ENCODE results near the gene PHIP.
"Not testable (repeated sequence)": the region's sequence is repeated elsewhere in the genome, so short reads cannot be mapped to it uniquely, and the experiment has no call there.

PHIP gene

GRCh38 chr6:78925317-78925716 is 152.7 kb downstream of the PHIP start:
- H3K9me3 Mint-ChIP-seq = peaks cover 10 to 39% of the 10 kb centered on the region in 2 donors
- no peak for ATAC-seq (replicated peaks)
- no peak overlapping the region for H3K27ac Mint-ChIP-seq
- no peak for DNase-seq
- H3K36me3 Mint-ChIP-seq (ENCODE audit: insufficient read depth) = no peaks in the 10 kb centered on the region
- no peaks in the 10 kb centered on the region for H3K27me3 Mint-ChIP-seq
- H3K4me3 Mint-ChIP-seq = no peak overlapping the region
- no peaks in the 10 kb centered on the region for H3K4me1 Mint-ChIP-seq (ENCODE audit: low read depth in 2 of 2)

DNA sequence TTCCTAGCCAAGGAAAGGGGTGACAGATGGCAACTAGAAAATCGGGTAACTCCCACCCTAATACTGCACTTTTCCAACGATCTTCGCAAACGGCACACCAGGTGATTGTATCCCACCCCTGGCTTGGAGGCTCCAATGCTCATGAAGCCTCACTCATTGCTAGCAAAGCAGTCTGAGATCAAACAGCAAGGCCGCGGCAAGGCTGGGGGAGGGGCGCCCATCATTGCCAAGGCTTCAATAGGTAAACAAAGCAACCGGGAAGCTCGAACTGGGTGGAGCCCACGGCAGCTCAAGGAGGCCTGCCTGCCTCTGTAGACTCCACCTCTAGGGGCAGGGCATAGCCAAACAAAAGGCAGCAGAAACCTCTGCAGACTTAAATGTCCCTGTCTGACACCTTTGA is 156.9 kb downstream of the PHIP start:
- not testable (repeated sequence) for H3K27me3 Mint-ChIP-seq; H3K36me3 Mint-ChIP-seq (ENCODE audit: insufficient read depth); ATAC-seq (replicated peaks); DNase-seq; H3K4me1 Mint-ChIP-seq (ENCODE audit: low read depth in 2 of 2); H3K4me3 Mint-ChIP-seq; H3K27ac Mint-ChIP-seq
- H3K9me3 Mint-ChIP-seq = peaks cover 11 to 32% of the 10 kb centered on the region in 2 donors

DNA sequence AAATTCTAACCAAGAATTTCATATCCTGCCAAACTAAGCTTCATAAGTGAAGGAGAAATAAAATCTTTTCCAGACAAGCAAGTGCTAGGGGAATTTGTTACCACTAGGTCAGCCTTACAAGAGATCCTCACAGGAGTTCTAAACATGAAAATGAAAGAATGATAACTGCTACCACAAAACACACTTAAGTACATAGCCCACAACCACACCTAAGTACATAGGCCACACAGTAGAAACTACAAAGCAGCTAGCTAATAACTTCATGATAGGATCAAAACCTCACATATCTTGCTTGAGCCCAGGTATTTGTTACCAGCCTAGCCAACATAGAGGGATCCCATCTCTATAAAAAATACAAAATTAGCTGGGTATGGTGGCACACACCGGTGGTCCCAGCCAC is 160.3 kb downstream of the PHIP start:
- H3K9me3 Mint-ChIP-seq = peaks cover 11 to 16% of the 10 kb centered on the region in 2 donors
- DNase-seq (no peak), ATAC-seq (replicated peaks) (no peak)
- H3K4me3 Mint-ChIP-seq = no peak overlapping the region
- H3K4me1 Mint-ChIP-seq (ENCODE audit: low read depth in 2 of 2) = no peaks in the 10 kb centered on the region
- no peaks in the 10 kb centered on the region for H3K36me3 Mint-ChIP-seq (ENCODE audit: insufficient read depth)
- no peak overlapping the region for H3K27ac Mint-ChIP-seq
- H3K27me3 Mint-ChIP-seq = no peaks in the 10 kb centered on the region

GRCh38 chr6:78916411-78916810 is 161.6 kb downstream of the PHIP start:
- Mint-ChIP-seq H3K27me3 (peaks cover 7 to 9% of the 10 kb centered on the region in 2 donors), H3K27ac (no peak overlapping the region), H3K9me3 (peaks cover 7 to 8% of the 10 kb centered on the region in 2 donors), H3K4me1 (ENCODE audit: low read depth in 2 of 2) (peaks cover 0 to under 1% of the 10 kb centered on the region in 2 donors), H3K4me3 (no peak overlapping the region), H3K36me3 (ENCODE audit: insufficient read depth) (no peaks in the 10 kb centered on the region)
- DNase-seq (no peak), ATAC-seq (replicated peaks) (no peak)

DNA sequence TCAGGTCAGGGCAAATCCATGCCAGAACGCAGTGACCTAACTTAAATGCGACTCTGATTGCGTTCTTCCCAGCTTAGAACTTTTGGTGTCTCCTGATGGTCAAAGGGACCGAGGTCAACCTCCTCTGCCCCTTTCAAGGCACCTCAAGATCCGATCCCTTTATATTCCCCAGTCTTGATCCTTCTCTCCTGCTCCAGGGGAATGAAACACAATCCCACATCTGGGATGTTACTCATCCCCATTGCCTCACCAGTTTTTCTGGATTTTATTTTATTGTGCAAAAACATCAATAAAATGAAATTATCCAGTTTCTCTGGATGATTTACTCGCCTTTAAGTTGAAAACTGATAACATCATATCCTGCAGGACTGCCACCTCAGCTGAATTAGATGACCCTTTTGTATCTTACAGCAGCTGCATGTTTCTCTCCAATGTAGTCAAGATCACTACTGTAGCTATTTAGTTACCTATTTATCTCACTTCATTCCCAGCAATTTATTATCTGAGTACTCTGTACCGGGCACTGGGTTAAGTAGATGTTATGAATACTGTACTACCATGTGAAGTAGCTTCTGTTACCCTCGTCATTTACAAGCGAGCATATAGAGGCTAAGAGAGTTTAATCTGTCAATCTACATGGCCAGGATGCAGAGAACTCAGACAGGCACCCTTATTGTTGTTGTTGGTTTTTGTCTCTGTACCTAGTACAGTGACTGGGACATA is 166.7 kb downstream of the PHIP start:
- no peak for ATAC-seq (replicated peaks)
- peaks cover 0 to 4% of the 10 kb centered on the region in 2 donors for H3K9me3 Mint-ChIP-seq
- peaks cover 7 to 14% of the 10 kb centered on the region in 2 donors for H3K4me1 Mint-ChIP-seq (ENCODE audit: low read depth in 2 of 2)
- peaks cover 30 to 32% of the 10 kb centered on the region in 2 donors for H3K27me3 Mint-ChIP-seq
- H3K36me3 Mint-ChIP-seq (ENCODE audit: insufficient read depth) = no peaks in the 10 kb centered on the region
- DNase-seq = no peak
- H3K27ac Mint-ChIP-seq = no peak overlapping the region
- peak overlapping the region; percentile 0 to 31 for H3K4me3 Mint-ChIP-seq

DNA sequence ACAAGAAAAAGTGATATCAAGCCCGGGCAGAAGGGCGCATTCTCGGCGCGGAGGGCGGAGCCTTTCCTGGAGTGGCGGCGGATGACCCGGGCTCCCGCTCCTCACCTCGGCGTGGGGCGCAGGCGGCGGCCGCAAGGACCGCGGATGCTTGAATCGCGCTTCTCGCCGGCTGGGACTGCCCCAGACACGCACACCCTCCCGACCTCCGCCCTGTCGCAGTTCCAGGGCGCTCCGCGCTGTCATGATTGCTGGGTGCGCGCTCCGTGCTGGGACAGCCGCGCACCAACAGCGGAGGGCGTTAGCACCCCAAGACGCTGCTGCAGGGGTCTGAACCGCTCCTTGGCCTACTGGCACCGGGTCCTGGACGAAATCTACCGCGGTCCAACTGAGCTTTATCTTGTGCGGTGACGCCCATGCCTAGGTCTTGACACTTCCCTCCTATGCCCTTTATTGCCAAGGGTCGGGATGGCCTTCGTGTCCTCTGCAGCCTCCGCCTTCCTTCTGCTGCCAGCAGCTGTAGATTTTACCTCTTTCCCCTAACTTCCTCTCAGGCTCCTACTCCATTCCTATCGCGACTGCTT is 167.4 kb downstream of the PHIP start:
- H3K27ac Mint-ChIP-seq = no peak overlapping the region
- peaks cover 7 to 14% of the 10 kb centered on the region in 2 donors for H3K4me1 Mint-ChIP-seq (ENCODE audit: low read depth in 2 of 2)
- no peak for ATAC-seq (replicated peaks)
- H3K36me3 Mint-ChIP-seq (ENCODE audit: insufficient read depth) = no peaks in the 10 kb centered on the region
- peak overlapping the region; percentile 0 to 31 for H3K4me3 Mint-ChIP-seq
- H3K27me3 Mint-ChIP-seq = peaks cover 30 to 32% of the 10 kb centered on the region in 2 donors
- DNase-seq = no peak
- peaks cover 0 to 2% of the 10 kb centered on the region in 2 donors for H3K9me3 Mint-ChIP-seq

- peaks cover 30 to 32% of the 10 kb centered on the region in 2 donors for H3K27me3 Mint-ChIP-seq
- H3K4me1 Mint-ChIP-seq (ENCODE audit: low read depth in 2 of 2) = peaks cover 7 to 14% of the 10 kb centered on the region in 2 donors
- H3K4me3 Mint-ChIP-seq = peak overlapping the region; percentile 31 to 47
- ATAC-seq (replicated peaks) (no peak), DNase-seq (no peak)
- H3K9me3 Mint-ChIP-seq = no peaks in the 10 kb centered on the region
- no peaks in the 10 kb centered on the region for H3K36me3 Mint-ChIP-seq (ENCODE audit: insufficient read depth)
- H3K27ac Mint-ChIP-seq = no peak overlapping the region
These were observed 168.0 kb downstream of the PHIP start for GRCh38 chr6:78910010-78910409.

GRCh38 chr6:78909391-78909790 is 168.7 kb downstream of the PHIP start:
- H3K27ac Mint-ChIP-seq = no peak overlapping the region
- H3K36me3 Mint-ChIP-seq (ENCODE audit: insufficient read depth) = no peaks in the 10 kb centered on the region
- DNase-seq = no peak
- no peak for ATAC-seq (replicated peaks)
- H3K4me3 Mint-ChIP-seq = peak overlapping the region; percentile 31 to 47
- no peaks in the 10 kb centered on the region for H3K9me3 Mint-ChIP-seq
- peaks cover 7 to 14% of the 10 kb centered on the region in 2 donors for H3K4me1 Mint-ChIP-seq (ENCODE audit: low read depth in 2 of 2)
- peaks cover 30 to 32% of the 10 kb centered on the region in 2 donors for H3K27me3 Mint-ChIP-seq

DNA sequence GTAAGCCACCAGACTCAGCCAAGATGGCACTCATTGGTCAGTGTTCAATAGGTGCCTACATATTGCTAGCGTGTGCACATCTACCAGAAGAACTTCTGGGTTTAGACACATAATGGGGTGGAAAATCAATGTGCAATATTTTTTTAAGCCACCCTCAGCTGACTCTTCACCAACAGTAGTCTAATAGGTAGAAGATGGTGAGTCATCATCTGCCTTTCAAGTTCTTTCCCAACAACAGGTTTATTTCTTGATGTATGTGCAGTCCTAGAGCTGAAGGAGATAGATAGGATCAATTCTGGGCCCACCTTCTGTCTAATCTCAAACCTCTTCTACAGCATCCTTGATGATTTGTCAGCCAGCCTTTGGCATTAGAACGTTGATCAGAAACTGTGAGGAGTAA is 169.4 kb downstream of the PHIP start:
- peaks cover 30 to 32% of the 10 kb centered on the region in 2 donors for H3K27me3 Mint-ChIP-seq
- no peak overlapping the region for H3K4me3 Mint-ChIP-seq
- H3K4me1 Mint-ChIP-seq (ENCODE audit: low read depth in 2 of 2) = peaks cover 7 to 14% of the 10 kb centered on the region in 2 donors
- ATAC-seq (replicated peaks) = no peak
- no peak overlapping the region for H3K27ac Mint-ChIP-seq
- no peaks in the 10 kb centered on the region for H3K36me3 Mint-ChIP-seq (ENCODE audit: insufficient read depth)
- no peak for DNase-seq
- H3K9me3 Mint-ChIP-seq = no peaks in the 10 kb centered on the region

- Mint-ChIP-seq H3K4me3 (no peak overlapping the region), H3K9me3 (no peaks in the 10 kb centered on the region), H3K27ac (peak overlapping the region in 1 of 2 donors; percentile 22), H3K36me3 (ENCODE audit: insufficient read depth) (no peaks in the 10 kb centered on the region), H3K27me3 (no peaks in the 10 kb centered on the region), H3K4me1 (ENCODE audit: low read depth in 2 of 2) (no peaks in the 10 kb centered on the region)
- ATAC-seq (replicated peaks) (no peak), DNase-seq (no peak)
These were observed 181.8 kb downstream of the PHIP start for GRCh38 chr6:78896227-78896626.

GRCh38 chr6:78889901-78890300 is 188.2 kb downstream of the PHIP start:
- not testable (repeated sequence) for H3K9me3 Mint-ChIP-seq; H3K4me3 Mint-ChIP-seq; H3K27ac Mint-ChIP-seq; ATAC-seq (replicated peaks); H3K27me3 Mint-ChIP-seq; DNase-seq; H3K4me1 Mint-ChIP-seq (ENCODE audit: low read depth in 2 of 2); H3K36me3 Mint-ChIP-seq (ENCODE audit: insufficient read depth)

All from effector memory CD8-positive, alpha-beta T cell (primary cell).